Endothelial cell of umbilical vein (primary cell): ENCODE data around the gene LCN15.

Source experiments
- EZH2 ChIP-seq: IDR thresholded peaks from 2 replicates; pipeline ENCODE4 v1.6.1; 2012; ENCODE audit warnings: borderline replicate concordance, low read depth, mild to moderate bottlenecking, moderate library complexity, low read length, inconsistent platforms; ENCODE audit not compliant: severe bottlenecking
- FOS ChIP-seq: IDR thresholded peaks from 2 replicates; pipeline ENCODE4 v1.6.1; 2011; ENCODE audit warnings: mild to moderate bottlenecking, low read length, moderate library complexity, borderline replicate concordance; ENCODE audit not compliant: insufficient read depth
- GATA2 ChIP-seq: IDR thresholded peaks from 2 replicates; pipeline ENCODE4 v1.7.0; 2011; ENCODE audit warnings: low read depth, mild to moderate bottlenecking, moderate library complexity, mixed read lengths, low read length; ENCODE audit not compliant: insufficient read length, insufficient read depth
- MYC ChIP-seq: IDR thresholded peaks from one replicate; pipeline ENCODE4 v1.6.1; 2011; ENCODE audit warnings: mild to moderate bottlenecking, low read depth, low read length
- POLR2A ChIP-seq: IDR thresholded peaks from 2 replicates; pipeline ENCODE4 v1.6.1; 2012; ENCODE audit warnings: low read depth, mild to moderate bottlenecking, control low read depth, low read length
- POLR2AphosphoS5 ChIP-seq: IDR thresholded peaks from 2 replicates; pipeline ENCODE4 v1.6.1; 2012; ENCODE audit warnings: low read depth, mild to moderate bottlenecking, control low read depth, low read length, moderate library complexity; ENCODE audit not compliant: insufficient read depth
- TF ChIP-seq, protein P1 (sequence below), 2 donors: IDR thresholded peaks; 1 replicate in 1 of 2; 2 replicates in 1 of 2; pipeline ENCODE4 v1.5.1; 2011; ENCODE audit warnings: low read length in 2 of 2, mild to moderate bottlenecking in 2 of 2, moderate library complexity in 2 of 2, control low read depth in 1 of 2, inconsistent platforms in 1 of 2, low read depth in 1 of 2; ENCODE audit not compliant: insufficient read depth in 1 of 2; ENCODE audit errors: extremely low read depth in 1 of 2
- TF ChIP-seq, protein P2 (sequence below): IDR thresholded peaks from 2 replicates; pipeline ENCODE4 v1.6.1; 2011; ENCODE audit not compliant: insufficient read depth, insufficient read length

DNA sequence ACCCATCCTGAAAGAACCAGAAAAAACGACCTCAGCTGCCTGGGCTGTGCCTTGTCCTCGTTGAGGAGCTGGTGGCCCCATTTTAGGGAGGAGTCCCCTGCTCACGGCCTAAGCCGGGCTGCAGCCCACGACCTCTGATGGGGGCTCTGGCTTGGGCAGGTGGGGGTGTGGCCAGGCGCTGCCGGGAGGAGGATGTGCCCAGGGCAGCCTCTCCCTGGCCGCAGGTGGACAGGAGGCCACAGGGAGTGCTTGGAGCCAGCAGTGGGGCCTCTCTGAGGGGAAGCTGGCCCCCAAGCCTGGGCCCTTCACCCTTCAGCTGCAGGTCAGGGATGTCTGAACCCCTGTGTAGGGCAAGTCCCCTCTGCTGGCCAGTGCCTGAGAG, 49.4 kb downstream of the LCN15 start:
- TF ChIP-seq FOS = no peak
- no peak for TF ChIP-seq POLR2A
- TF ChIP-seq, protein P1, sequence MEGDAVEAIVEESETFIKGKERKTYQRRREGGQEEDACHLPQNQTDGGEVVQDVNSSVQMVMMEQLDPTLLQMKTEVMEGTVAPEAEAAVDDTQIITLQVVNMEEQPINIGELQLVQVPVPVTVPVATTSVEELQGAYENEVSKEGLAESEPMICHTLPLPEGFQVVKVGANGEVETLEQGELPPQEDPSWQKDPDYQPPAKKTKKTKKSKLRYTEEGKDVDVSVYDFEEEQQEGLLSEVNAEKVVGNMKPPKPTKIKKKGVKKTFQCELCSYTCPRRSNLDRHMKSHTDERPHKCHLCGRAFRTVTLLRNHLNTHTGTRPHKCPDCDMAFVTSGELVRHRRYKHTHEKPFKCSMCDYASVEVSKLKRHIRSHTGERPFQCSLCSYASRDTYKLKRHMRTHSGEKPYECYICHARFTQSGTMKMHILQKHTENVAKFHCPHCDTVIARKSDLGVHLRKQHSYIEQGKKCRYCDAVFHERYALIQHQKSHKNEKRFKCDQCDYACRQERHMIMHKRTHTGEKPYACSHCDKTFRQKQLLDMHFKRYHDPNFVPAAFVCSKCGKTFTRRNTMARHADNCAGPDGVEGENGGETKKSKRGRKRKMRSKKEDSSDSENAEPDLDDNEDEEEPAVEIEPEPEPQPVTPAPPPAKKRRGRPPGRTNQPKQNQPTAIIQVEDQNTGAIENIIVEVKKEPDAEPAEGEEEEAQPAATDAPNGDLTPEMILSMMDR (IDR thresholded peaks at IDR 0.05; ENCODE audit: extremely low read depth in 1 of 2, insufficient read depth in 1 of 2, low read depth in 1 of 2, low read length in 2 of 2) = no peak
- TF ChIP-seq POLR2AphosphoS5 = no peak
- no peak for TF ChIP-seq EZH2
- TF ChIP-seq MYC = no peak
- TF ChIP-seq, protein P2, sequence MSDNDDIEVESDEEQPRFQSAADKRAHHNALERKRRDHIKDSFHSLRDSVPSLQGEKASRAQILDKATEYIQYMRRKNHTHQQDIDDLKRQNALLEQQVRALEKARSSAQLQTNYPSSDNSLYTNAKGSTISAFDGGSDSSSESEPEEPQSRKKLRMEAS = no peak
- no peak for TF ChIP-seq GATA2
